HepG2 (cell line): ENCODE data around the gene UTS2R. TPM values are rescaled to one million over a fixed set of nuclear protein-coding genes. Genes with fewer than 3 reads are reported as not detected.

Source experiments
- ARID3A ChIP-seq: IDR thresholded peaks from 2 replicates; pipeline ENCODE4 v1.6.1; 2012; ENCODE audit warnings: low read depth, low read length, improper control_type of control experiment
- HNRNPK ChIP-seq: fragments of 200-400 bp; formaldehyde crosslinking; IDR thresholded peaks from 2 replicates; pipeline ENCODE4 v1.6.1; 2018; ENCODE audit warnings: low read length, low read depth, moderate library complexity, mild to moderate bottlenecking; ENCODE audit not compliant: poor library complexity, severe bottlenecking
- MTERF4 ChIP-seq: sonication (generic); formaldehyde crosslinking; IDR thresholded peaks from 2 replicates; pipeline ENCODE4 v1.8.0; 2023; ENCODE audit warnings: mild to moderate bottlenecking, missing genetic modification reagents
- ZMAT3 ChIP-seq: sonication (generic); formaldehyde crosslinking; conservative IDR thresholded peaks from 2 replicates; pipeline ENCODE4 v1.7.0; 2021; ENCODE audit warnings: missing genetic modification reagents
- ZNF609 ChIP-seq: sonication (generic); formaldehyde crosslinking; IDR thresholded peaks from 2 replicates; pipeline ENCODE4 v1.4.0; 2020; ENCODE audit warnings: mild to moderate bottlenecking, missing genetic modification reagents, borderline replicate concordance
- polyA plus RNA-seq, 8 experiments: library from polyadenylated mRNA; depleted of rRNA in 3 of 8; stranded (reverse) in 7 of 8; unstranded in 1 of 8; fragments of >200 nt; fragmentation: Illumina TruSeq in 4 of 8; extraction: Trizol in 4 of 8; gene quantifications; 2 replicates each; pipeline versions ENCODE4 v1.2.1 to v1.2.3, GENCODE V29; 2011 to 2016; ENCODE audit warnings: low read depth in 4 of 8, missing spikeins in 1 of 8, mixed read lengths in 1 of 8; ENCODE audit not compliant: insufficient read depth in 1 of 8
- total RNA-seq, 5 experiments: library from RNA; depleted of rRNA; stranded (reverse); fragments of >200 nt; fragmentation: Illumina TruSeq; extraction: Trizol; gene quantifications; 2 replicates each; pipeline ENCODE4 v1.2.3, GENCODE V29; 2016; ENCODE audit warnings: low read depth in 1 of 5

The UTS2R gene
- total and polyA plus RNA-seq, 2 of the 13 experiments (the other 11 are each of a cell fraction or from before 2014, with no cell fraction given), result 0.13 to 0.15 TPM

GRCh38 chr17:82349287-82349701, 22.3 kb upstream of the UTS2R start (continued):
- TF ChIP-seq MTERF4 (no peak), ARID3A (no peak), HNRNPK (no peak), ZNF609 (no peak), ZMAT3 (CRISPR knock-in tag) (no peak)
